Mesendoderm (in vitro differentiated cells): ENCODE data around the gene EIF5AL1.
A peak's percentile ranks its signal among the peaks of the same experiment; 100 is the strongest.

ENCODE experiments used
- DNase-seq: peaks from one replicate; pipeline ENCODE4 v3.0.0; 2013
- H2AK5ac ChIP-seq: 2 replicates; pipeline ENCODE4 v1.6.1; 2013; ENCODE audit warnings: low read length, inconsistent platforms
- H2BK120ac ChIP-seq: 2 replicates; pipeline ENCODE4 v1.6.1; 2013; ENCODE audit warnings: low read depth, mild to moderate bottlenecking, low read length, moderate library complexity, mixed read lengths
- H2BK15ac ChIP-seq: replicated peaks from 2 replicates; pipeline ENCODE4 v1.6.1; 2013; ENCODE audit warnings: low read depth, mild to moderate bottlenecking, moderate library complexity
- H2BK5ac ChIP-seq: 2 replicates; pipeline ENCODE4 v1.6.1; 2013; ENCODE audit warnings: low read length, inconsistent platforms
- H3K18ac ChIP-seq: 2 replicates; pipeline ENCODE4 v1.6.1; 2013; ENCODE audit warnings: mild to moderate bottlenecking, low read length, mixed read lengths
- H3K23ac ChIP-seq: one replicate; pipeline ENCODE4 v1.6.1; 2013; ENCODE audit warnings: low read length
- H3K27ac ChIP-seq: 2 replicates; pipeline ENCODE4 v1.5.1; 2013; ENCODE audit warnings: low read depth, mild to moderate bottlenecking, inconsistent platforms, low read length, moderate library complexity
- H3K27me3 ChIP-seq: 2 replicates; pipeline ENCODE4 v1.6.1; 2013; ENCODE audit warnings: low read length, control low read depth, mild to moderate bottlenecking, inconsistent platforms; ENCODE audit not compliant: insufficient read depth, poor library complexity
- H3K36me3 ChIP-seq: 2 replicates; pipeline ENCODE4 v1.6.1; 2013; ENCODE audit warnings: low read length, inconsistent platforms; ENCODE audit not compliant: control insufficient read depth, insufficient read depth
- H3K4ac ChIP-seq: one replicate; pipeline ENCODE4 v1.6.1; 2013; ENCODE audit warnings: low read depth, mild to moderate bottlenecking, low read length, moderate library complexity
- H3K4me1 ChIP-seq: 2 replicates; pipeline ENCODE4 v1.6.1; 2013; ENCODE audit warnings: low read depth, low read length, inconsistent platforms; ENCODE audit not compliant: control insufficient read depth
- H3K4me2 ChIP-seq: 2 replicates; pipeline ENCODE4 v1.6.1; 2013; ENCODE audit warnings: low read length
- H3K4me3 ChIP-seq: 2 replicates; pipeline ENCODE4 v1.5.1; 2013; ENCODE audit warnings: mild to moderate bottlenecking, low read length
- H3K56ac ChIP-seq: one replicate; pipeline ENCODE4 v1.6.1; 2013; ENCODE audit warnings: low read length
- H3K79me1 ChIP-seq: 2 replicates; pipeline ENCODE4 v1.6.1; 2013; ENCODE audit warnings: low read length, inconsistent platforms
- H3K79me2 ChIP-seq: 2 replicates; pipeline ENCODE4 v1.6.1; 2013; ENCODE audit warnings: mild to moderate bottlenecking, low read length; ENCODE audit not compliant: control insufficient read depth, insufficient read depth
- H3K9ac ChIP-seq: 2 replicates; pipeline ENCODE4 v1.6.1; 2013; ENCODE audit warnings: low read length, inconsistent platforms
- H4K5ac ChIP-seq: one replicate; pipeline ENCODE4 v1.6.1; 2013; ENCODE audit warnings: low read length
- H4K8ac ChIP-seq: one replicate; pipeline ENCODE4 v1.6.1; 2013; ENCODE audit warnings: low read depth, mild to moderate bottlenecking, control low read depth, low read length, moderate library complexity
- WGBS: extraction: QIAGEN DNeasy Blood & Tissue Kit; methylation state at CpG from one replicate; pipeline ENCODE4 v1.1.7; 2013; ENCODE audit warnings: low lambda C conversion rate, missing lambda C conversion rate; ENCODE audit not compliant: insufficient coverage; ENCODE audit errors: extremely low coverage; 5-methylcytosine and 5-hydroxymethylcytosine counted together

The EIF5AL1 gene

GRCh38 chr10:79483299-79483698 is 29.0 kb upstream of the EIF5AL1 start:
- H2BK5ac ChIP-seq, result no peak overlapping the region
- H3K4ac ChIP-seq, result no peak overlapping the region
- H3K4me3 ChIP-seq, result no peak overlapping the region
- H3K79me2 ChIP-seq, result no peaks in the 10 kb centered on the region
- H3K9ac ChIP-seq, result no peak overlapping the region
- no peak overlapping the region for H2BK15ac ChIP-seq
- H3K18ac ChIP-seq, result no peak overlapping the region
- H3K4me1 ChIP-seq, result peaks cover 2% of the 10 kb centered on the region
- H3K4me2 ChIP-seq, result no peak overlapping the region
- no peak for DNase-seq
- H3K56ac ChIP-seq, result no peak overlapping the region
- H2BK120ac ChIP-seq, result no peak overlapping the region
- H3K23ac ChIP-seq, result no peak overlapping the region
- no peak overlapping the region for H4K5ac ChIP-seq
- H3K79me1 ChIP-seq, result no peaks in the 10 kb centered on the region
- no peaks in the 10 kb centered on the region for H3K27me3 ChIP-seq
- H3K27ac ChIP-seq, result no peak overlapping the region
- no peaks in the 10 kb centered on the region for H3K36me3 ChIP-seq
- H4K8ac ChIP-seq, result no peak overlapping the region
- no CpG with 5 or more reads among the region's 3 CpGs for WGBS
- no peak overlapping the region for H2AK5ac ChIP-seq

DNA sequence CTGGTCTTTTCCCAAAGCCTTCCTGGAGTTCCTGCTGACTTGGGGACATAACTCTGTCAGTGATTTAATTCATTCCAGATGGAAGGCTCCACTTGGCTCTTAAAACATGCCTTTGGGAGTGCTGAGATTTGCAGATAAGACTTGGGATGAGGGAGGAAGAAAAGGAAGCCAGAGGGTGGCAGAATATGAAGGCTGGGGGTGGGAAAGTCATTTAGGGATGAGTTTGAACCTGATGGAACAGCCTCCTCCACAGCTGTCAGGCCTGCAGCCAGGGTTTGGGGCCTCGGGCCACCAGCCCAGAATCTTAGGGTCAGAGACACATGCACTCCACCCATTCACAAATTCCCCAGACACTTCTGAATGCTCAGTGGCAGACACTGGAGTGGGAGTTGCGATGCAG is 28.4 kb upstream of the EIF5AL1 start:
- Histone ChIP-seq H3K27ac (no peak overlapping the region), H3K4me1 (peaks cover 2% of the 10 kb centered on the region), H3K27me3 (no peaks in the 10 kb centered on the region), H3K79me1 (no peaks in the 10 kb centered on the region), H2BK15ac (no peak overlapping the region), H3K79me2 (no peaks in the 10 kb centered on the region), H3K18ac (no peak overlapping the region), H2AK5ac (no peak overlapping the region), H3K9ac (no peak overlapping the region), H2BK120ac (no peak overlapping the region), H3K4me2 (no peak overlapping the region), H4K5ac (no peak overlapping the region), H3K36me3 (no peaks in the 10 kb centered on the region), H3K56ac (no peak overlapping the region), H3K4ac (no peak overlapping the region), H4K8ac (no peak overlapping the region), H3K23ac (no peak overlapping the region), H3K4me3 (no peak overlapping the region), H2BK5ac (no peak overlapping the region)
- no peak for DNase-seq
- no CpG with 5 or more reads among the region's 2 CpGs for WGBS

- H3K79me2 ChIP-seq, result no peaks in the 10 kb centered on the region
- H3K4me3 ChIP-seq, result no peak overlapping the region
- H3K36me3 ChIP-seq, result no peaks in the 10 kb centered on the region
- no peak overlapping the region for H3K23ac ChIP-seq
- no peak for DNase-seq
- 100% methylated on average over 1 of the region's 6 CpGs for WGBS
- H2BK120ac ChIP-seq, result no peak overlapping the region
- no peak overlapping the region for H3K9ac ChIP-seq
- H3K4me1 ChIP-seq, result peaks cover 2% of the 10 kb centered on the region
- no peak overlapping the region for H4K8ac ChIP-seq
- H3K27me3 ChIP-seq, result no peaks in the 10 kb centered on the region
- H3K27ac ChIP-seq, result no peak overlapping the region
- no peak overlapping the region for H3K4ac ChIP-seq
- no peak overlapping the region for H2BK5ac ChIP-seq
- no peak overlapping the region for H2AK5ac ChIP-seq
- no peak overlapping the region for H3K18ac ChIP-seq
- no peak overlapping the region for H3K56ac ChIP-seq
- H4K5ac ChIP-seq, result no peak overlapping the region
- no peak overlapping the region for H3K4me2 ChIP-seq
- H2BK15ac ChIP-seq, result no peak overlapping the region
- H3K79me1 ChIP-seq, result no peaks in the 10 kb centered on the region
These were observed 27.9 kb upstream of the EIF5AL1 start for GRCh38 chr10:79484476-79484875.

DNA sequence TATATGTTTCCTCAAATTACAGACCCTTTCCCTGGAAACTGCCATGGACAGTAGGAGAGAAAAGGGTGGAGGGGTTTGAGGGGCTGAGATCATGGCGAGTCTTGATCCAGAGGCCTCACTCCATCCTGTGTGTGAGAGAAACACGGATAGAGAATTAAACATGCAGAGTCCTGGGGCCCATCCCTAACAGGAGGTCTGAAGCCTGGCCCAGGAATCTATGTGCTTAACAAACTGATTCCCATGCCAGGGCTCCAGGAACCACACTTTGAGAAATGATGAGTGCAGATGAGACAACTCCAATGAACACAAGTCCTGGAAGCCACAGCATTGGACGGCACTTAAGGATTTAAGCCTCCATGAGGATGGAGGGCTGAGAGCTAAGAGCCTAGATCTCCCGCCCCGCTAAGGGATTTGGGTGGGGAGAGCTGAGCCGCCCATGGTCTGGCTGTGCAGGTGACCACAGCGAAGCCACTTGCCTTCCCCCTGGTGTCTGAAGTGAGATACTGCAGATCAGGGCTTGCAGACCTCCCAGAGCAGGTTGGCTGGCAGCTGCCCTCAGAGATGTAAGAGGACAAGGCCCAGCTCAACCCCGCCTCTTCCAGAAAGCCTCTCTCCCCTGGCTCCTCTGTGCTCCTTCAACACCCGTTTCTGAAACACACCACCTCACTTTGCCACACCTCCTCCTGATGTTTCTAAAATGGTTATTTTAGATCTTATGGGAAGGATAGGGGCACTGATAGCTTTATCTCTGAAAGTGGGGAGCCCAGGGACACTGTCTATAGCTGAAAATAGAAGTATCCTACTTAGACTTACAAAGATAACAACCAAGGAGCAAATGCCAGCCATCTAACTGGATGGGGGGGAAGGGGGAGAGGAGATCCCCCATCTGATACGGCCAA is 24.8 kb upstream of the EIF5AL1 start:
- Histone ChIP-seq H4K5ac (no peak overlapping the region), H3K9ac (no peak overlapping the region), H3K23ac (no peak overlapping the region), H3K79me2 (no peaks in the 10 kb centered on the region), H3K4ac (no peak overlapping the region), H3K27ac (no peak overlapping the region), H3K4me2 (no peak overlapping the region), H3K4me1 (peaks cover 2% of the 10 kb centered on the region), H3K56ac (peak overlapping the region; percentile 56), H4K8ac (no peak overlapping the region), H3K27me3 (no peaks in the 10 kb centered on the region), H2BK15ac (no peak overlapping the region), H3K79me1 (no peaks in the 10 kb centered on the region), H2BK5ac (no peak overlapping the region), H2BK120ac (no peak overlapping the region), H3K18ac (no peak overlapping the region), H3K4me3 (no peak overlapping the region), H2AK5ac (no peak overlapping the region), H3K36me3 (no peaks in the 10 kb centered on the region)
- WGBS, result no CpG with 5 or more reads among the region's 10 CpGs
- DNase-seq, result peak; percentile 96

GRCh38 chr10:79488336-79488735 is 24.0 kb upstream of the EIF5AL1 start:
- DNase-seq, result peak; percentile 86
- Histone ChIP-seq H3K4ac (no peak overlapping the region), H3K9ac (no peak overlapping the region), H4K5ac (no peak overlapping the region), H3K56ac (peak overlapping the region; percentile 56), H3K79me1 (no peaks in the 10 kb centered on the region), H2BK120ac (no peak overlapping the region), H3K36me3 (no peaks in the 10 kb centered on the region), H3K4me1 (peaks cover 2% of the 10 kb centered on the region), H3K18ac (no peak overlapping the region), H3K27ac (no peak overlapping the region), H3K4me2 (no peak overlapping the region), H3K27me3 (no peaks in the 10 kb centered on the region), H3K79me2 (no peaks in the 10 kb centered on the region), H4K8ac (no peak overlapping the region), H3K23ac (no peak overlapping the region), H2AK5ac (no peak overlapping the region), H2BK15ac (no peak overlapping the region), H2BK5ac (no peak overlapping the region), H3K4me3 (no peak overlapping the region)
- WGBS, result no CpG with 5 or more reads among the region's 5 CpGs

GRCh38 chr10:79488870-79489269 is 23.5 kb upstream of the EIF5AL1 start:
- H3K27ac ChIP-seq, result no peak overlapping the region
- H2BK5ac ChIP-seq, result no peak overlapping the region
- WGBS, result no CpG with 5 or more reads among the region's 3 CpGs
- H3K18ac ChIP-seq, result no peak overlapping the region
- no peak overlapping the region for H2AK5ac ChIP-seq
- H3K9ac ChIP-seq, result no peak overlapping the region
- H3K36me3 ChIP-seq, result no peaks in the 10 kb centered on the region
- no peaks in the 10 kb centered on the region for H3K79me1 ChIP-seq
- no peak overlapping the region for H4K5ac ChIP-seq
- H3K4ac ChIP-seq, result no peak overlapping the region
- no peaks in the 10 kb centered on the region for H3K27me3 ChIP-seq
- no peaks in the 10 kb centered on the region for H3K79me2 ChIP-seq
- no peak overlapping the region for H4K8ac ChIP-seq
- DNase-seq, result peak; percentile 32
- H3K4me2 ChIP-seq, result no peak overlapping the region
- no peak overlapping the region for H3K4me3 ChIP-seq
- no peak overlapping the region for H2BK120ac ChIP-seq
- no peak overlapping the region for H3K23ac ChIP-seq
- peaks cover 2% of the 10 kb centered on the region for H3K4me1 ChIP-seq
- no peak overlapping the region for H3K56ac ChIP-seq
- H2BK15ac ChIP-seq, result no peak overlapping the region
